HEK293T (cell line): ENCODE measurements around the gene DYRK1A.

Experiments
- FOXM1 ChIP-seq: fragments of 450-650 bp; IDR thresholded peaks from 2 replicates; pipeline ENCODE4 v1.6.1; 2017; ENCODE audit warnings: mild to moderate bottlenecking, borderline replicate concordance
- LEF1 ChIP-seq: fragments of 450-650 bp; IDR thresholded peaks from 2 replicates; pipeline ENCODE4 v1.6.1; 2017; ENCODE audit warnings: mild to moderate bottlenecking, borderline replicate concordance
- ZNF384 ChIP-seq: fragments of 450-650 bp; IDR thresholded peaks from 2 replicates; pipeline ENCODE4 v1.6.1; 2016
- TF ChIP-seq, protein P1 (sequence below): fragments of 450-650 bp; IDR thresholded peaks from 2 replicates; pipeline ENCODE4 v1.6.1; 2016

DNA sequence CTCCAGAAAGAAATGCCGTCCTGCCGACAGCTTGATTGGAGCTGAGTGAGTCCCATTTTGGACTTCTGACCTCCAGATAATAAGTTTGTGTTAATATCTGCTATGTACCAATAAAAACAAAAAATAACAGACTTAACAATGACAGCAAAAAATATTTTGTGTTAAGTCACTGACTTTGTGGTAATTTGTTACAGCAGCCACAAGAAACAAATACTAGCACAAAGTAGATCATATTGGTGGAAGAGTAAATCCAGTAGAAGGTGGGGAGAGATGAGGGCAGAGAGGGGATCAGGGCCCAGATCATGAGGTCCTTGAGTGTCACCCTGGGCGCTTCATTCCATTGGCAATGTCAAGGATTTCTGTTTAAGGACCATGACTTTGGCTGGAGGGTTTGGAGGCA, 168.6 kb downstream of the DYRK1A start:
- TF ChIP-seq ZNF384 (no peak), FOXM1 (no peak), LEF1 (no peak)
- TF ChIP-seq, protein P1, sequence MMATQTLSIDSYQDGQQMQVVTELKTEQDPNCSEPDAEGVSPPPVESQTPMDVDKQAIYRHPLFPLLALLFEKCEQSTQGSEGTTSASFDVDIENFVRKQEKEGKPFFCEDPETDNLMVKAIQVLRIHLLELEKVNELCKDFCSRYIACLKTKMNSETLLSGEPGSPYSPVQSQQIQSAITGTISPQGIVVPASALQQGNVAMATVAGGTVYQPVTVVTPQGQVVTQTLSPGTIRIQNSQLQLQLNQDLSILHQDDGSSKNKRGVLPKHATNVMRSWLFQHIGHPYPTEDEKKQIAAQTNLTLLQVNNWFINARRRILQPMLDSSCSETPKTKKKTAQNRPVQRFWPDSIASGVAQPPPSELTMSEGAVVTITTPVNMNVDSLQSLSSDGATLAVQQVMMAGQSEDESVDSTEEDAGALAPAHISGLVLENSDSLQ, result no peak
